ENCODE measurements around the gene SIL1. TPM values are rescaled to one million over a fixed set of nuclear protein-coding genes. Genes with fewer than 3 reads are reported as not detected.

The SIL1 gene
- polyA plus RNA-seq, 2 of the 4 experiments (the other 2 are of a cell fraction), result 27.6 to 45.5 TPM

GRCh38 chr5:138967791-138968448 is 230.2 kb downstream of the SIL1 start:
- no peak overlapping the region for H3K4me3 ChIP-seq
- H3K4me2 ChIP-seq, result no peak overlapping the region
- DNase-seq (ENCODE audit: low read depth in 1 of 2, low spot score in 1 of 2) (no peak), ATAC-seq (no peak), FAIRE-seq (no peak)
- no peak overlapping the region for H3K27ac ChIP-seq
- H3K4me1 ChIP-seq, result no peaks in the 10 kb centered on the region
- TF ChIP-seq, protein P1, sequence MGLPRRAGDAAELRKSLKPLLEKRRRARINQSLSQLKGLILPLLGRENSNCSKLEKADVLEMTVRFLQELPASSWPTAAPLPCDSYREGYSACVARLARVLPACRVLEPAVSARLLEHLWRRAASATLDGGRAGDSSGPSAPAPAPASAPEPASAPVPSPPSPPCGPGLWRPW (IDR thresholded peaks at IDR 0.05), result no peak
- no peak for TF ChIP-seq CTCF (IDR thresholded peaks at IDR 0.05)
- no peak for TF ChIP-seq EHMT2 (IDR thresholded peaks at IDR 0.05; ENCODE audit: low read depth)
- no peak for TF ChIP-seq FOSB (CRISPR knock-in tag; IDR thresholded peaks at IDR 0.05)
- TF ChIP-seq POLR2A (IDR thresholded peaks at IDR 0.05; ENCODE audit: low read length), result no peak
- TF ChIP-seq, protein P2, sequence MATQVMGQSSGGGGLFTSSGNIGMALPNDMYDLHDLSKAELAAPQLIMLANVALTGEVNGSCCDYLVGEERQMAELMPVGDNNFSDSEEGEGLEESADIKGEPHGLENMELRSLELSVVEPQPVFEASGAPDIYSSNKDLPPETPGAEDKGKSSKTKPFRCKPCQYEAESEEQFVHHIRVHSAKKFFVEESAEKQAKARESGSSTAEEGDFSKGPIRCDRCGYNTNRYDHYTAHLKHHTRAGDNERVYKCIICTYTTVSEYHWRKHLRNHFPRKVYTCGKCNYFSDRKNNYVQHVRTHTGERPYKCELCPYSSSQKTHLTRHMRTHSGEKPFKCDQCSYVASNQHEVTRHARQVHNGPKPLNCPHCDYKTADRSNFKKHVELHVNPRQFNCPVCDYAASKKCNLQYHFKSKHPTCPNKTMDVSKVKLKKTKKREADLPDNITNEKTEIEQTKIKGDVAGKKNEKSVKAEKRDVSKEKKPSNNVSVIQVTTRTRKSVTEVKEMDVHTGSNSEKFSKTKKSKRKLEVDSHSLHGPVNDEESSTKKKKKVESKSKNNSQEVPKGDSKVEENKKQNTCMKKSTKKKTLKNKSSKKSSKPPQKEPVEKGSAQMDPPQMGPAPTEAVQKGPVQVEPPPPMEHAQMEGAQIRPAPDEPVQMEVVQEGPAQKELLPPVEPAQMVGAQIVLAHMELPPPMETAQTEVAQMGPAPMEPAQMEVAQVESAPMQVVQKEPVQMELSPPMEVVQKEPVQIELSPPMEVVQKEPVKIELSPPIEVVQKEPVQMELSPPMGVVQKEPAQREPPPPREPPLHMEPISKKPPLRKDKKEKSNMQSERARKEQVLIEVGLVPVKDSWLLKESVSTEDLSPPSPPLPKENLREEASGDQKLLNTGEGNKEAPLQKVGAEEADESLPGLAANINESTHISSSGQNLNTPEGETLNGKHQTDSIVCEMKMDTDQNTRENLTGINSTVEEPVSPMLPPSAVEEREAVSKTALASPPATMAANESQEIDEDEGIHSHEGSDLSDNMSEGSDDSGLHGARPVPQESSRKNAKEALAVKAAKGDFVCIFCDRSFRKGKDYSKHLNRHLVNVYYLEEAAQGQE (IDR thresholded peaks at IDR 0.05), result no peak
- no peak for TF ChIP-seq KDM1A (IDR thresholded peaks at IDR 0.05; ENCODE audit: low read depth)
- TF ChIP-seq, protein P3, sequence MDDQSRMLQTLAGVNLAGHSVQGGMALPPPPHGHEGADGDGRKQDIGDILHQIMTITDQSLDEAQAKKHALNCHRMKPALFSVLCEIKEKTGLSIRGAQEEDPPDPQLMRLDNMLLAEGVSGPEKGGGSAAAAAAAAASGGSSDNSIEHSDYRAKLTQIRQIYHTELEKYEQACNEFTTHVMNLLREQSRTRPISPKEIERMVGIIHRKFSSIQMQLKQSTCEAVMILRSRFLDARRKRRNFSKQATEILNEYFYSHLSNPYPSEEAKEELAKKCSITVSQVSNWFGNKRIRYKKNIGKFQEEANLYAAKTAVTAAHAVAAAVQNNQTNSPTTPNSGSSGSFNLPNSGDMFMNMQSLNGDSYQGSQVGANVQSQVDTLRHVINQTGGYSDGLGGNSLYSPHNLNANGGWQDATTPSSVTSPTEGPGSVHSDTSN (IDR thresholded peaks at IDR 0.05), result no peak
- no peak for TF ChIP-seq RAD21 (conservative IDR thresholded peaks at IDR 0.05 in 1 of 2, IDR thresholded peaks at IDR 0.05 in 1 of 2)
- no peak for TF ChIP-seq CHD2 (IDR thresholded peaks at IDR 0.05; ENCODE audit: low read length, partially characterized antibody)
- TF ChIP-seq MAZ (IDR thresholded peaks at IDR 0.05; ENCODE audit: borderline replicate concordance, low read depth, low read length), result no peak
- 81% methylated on average over 10 of the region's 10 CpGs for WGBS (ENCODE audit: missing lambda C conversion rate)
- ChIA-PET CTCF (interaction anchor here (0.7 to 1.1 kb wide), 2 partner anchors 16 to 17 kb away, joined by 3 read pairs; no protein-coding TSS in a partner anchor), POLR2A (no interaction called here)
- no peaks in the 10 kb centered on the region for H3K9me3 ChIP-seq

DNA sequence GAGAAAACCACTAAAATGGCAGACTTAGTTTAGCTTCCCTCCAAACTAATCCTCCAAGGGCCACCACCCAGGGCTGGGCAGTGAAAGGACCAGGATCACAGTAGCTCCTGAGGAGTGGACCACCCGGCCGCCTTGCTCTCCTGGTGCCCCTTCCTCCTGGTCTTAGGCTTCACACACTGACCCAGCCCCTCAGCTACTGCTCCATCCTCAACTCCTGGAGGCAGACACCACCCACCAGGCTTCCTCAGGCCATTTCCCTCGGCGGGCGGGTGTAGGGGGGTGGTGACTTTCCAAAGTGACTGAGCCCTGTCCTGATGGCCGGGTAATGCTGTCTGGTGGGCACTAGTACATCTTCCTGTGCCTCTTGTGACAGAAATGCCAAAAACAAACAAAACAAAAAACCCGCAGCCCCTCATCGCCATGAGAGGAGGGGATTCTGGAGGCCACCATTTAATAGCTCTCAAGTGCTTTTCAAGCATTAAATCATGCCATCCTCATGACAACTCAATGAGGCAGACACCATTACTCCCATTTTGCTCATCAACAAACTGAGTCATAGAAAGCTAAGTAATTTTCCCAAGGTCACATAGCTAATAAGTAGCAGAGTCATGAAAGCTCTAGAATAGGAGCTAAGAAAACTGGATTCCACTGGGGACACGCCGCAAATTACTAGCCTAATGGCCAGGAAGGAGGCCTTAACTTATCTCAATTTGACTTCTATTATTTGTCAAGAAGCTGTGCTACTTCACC is 231.8 kb downstream of the SIL1 start:
- Histone ChIP-seq H3K4me1 (no peaks in the 10 kb centered on the region), H3K9me3 (no peaks in the 10 kb centered on the region), H3K27ac (no peak overlapping the region), H3K4me3 (no peak overlapping the region), H3K4me2 (no peak overlapping the region)
- POLR2A ChIA-PET, result no interaction called here
- TF ChIP-seq, protein P1 (IDR thresholded peaks at IDR 0.05), result no peak
- TF ChIP-seq PHF8 (IDR thresholded peaks at IDR 0.05; ENCODE audit: borderline replicate concordance, low read depth) (no peak), RARB (CRISPR knock-in tag; IDR thresholded peaks at IDR 0.05) (no peak), RCOR1 (IDR thresholded peaks at IDR 0.05; ENCODE audit: low read depth, low read length) (no peak), MYC (IDR thresholded peaks at IDR 0.05; ENCODE audit: borderline replicate concordance, low read length) (no peak), MAX (IDR thresholded peaks at IDR 0.05) (no peak), FOXS1 (CRISPR knock-in tag; IDR thresholded peaks at IDR 0.05) (no peak), RAD21 (conservative IDR thresholded peaks at IDR 0.05 in 1 of 2, IDR thresholded peaks at IDR 0.05 in 1 of 2) (no peak)
- TF ChIP-seq, protein P4, sequence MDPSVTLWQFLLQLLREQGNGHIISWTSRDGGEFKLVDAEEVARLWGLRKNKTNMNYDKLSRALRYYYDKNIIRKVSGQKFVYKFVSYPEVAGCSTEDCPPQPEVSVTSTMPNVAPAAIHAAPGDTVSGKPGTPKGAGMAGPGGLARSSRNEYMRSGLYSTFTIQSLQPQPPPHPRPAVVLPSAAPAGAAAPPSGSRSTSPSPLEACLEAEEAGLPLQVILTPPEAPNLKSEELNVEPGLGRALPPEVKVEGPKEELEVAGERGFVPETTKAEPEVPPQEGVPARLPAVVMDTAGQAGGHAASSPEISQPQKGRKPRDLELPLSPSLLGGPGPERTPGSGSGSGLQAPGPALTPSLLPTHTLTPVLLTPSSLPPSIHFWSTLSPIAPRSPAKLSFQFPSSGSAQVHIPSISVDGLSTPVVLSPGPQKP (IDR thresholded peaks at IDR 0.05; ENCODE audit: low read depth, low read length), result no peak
- WGBS (ENCODE audit: missing lambda C conversion rate), result 95% methylated on average over 10 of the region's 10 CpGs
- DNase-seq (ENCODE audit: low read depth in 1 of 2, low spot score in 1 of 2) (no peak), FAIRE-seq (no peak), ATAC-seq (no peak)
- CTCF ChIA-PET, result interaction anchor here (1.0 to 1.5 kb wide), 3 partner anchors 11 to 15 kb away, joined by 3 to 5 read pairs (median 4); no protein-coding TSS in a partner anchor

Measured in A549 (cell line).